ENCODE measurements around the gene RBM23.
A peak's percentile ranks its signal among the peaks of the same experiment; 100 is the strongest.

RBM23 gene

GRCh38 chr14:22883173-22883976 is 35.6 kb downstream of the RBM23 start, which contains the start of gene REM2:
Gene REM2, plus strand, starts transcription at chr14:22883222. Its CDS starts 66 bp downstream, at chr14:22883288.
- H3K4me3 ChIP-seq (replicated peaks in 1 of 2; ENCODE audit: low read depth in 2 of 2, low read length in 2 of 2) = no peak within 1 kb of the TSS
- DNase-seq (ENCODE audit: low read depth in 2 of 2) = no peak
- no peak for TF ChIP-seq CTCF (IDR thresholded peaks at IDR 0.05; ENCODE audit: low read depth, low read length)

GRCh38 chr14:22882529-22883172 is 36.3 kb downstream of the RBM23 start:
- H3K4me3 ChIP-seq (replicated peaks in 1 of 2; ENCODE audit: low read depth in 2 of 2, low read length in 2 of 2) = no peak overlapping the region
- DNase-seq (ENCODE audit: low read depth in 2 of 2) = peak; percentile 39 to 40
- no peak for TF ChIP-seq CTCF (IDR thresholded peaks at IDR 0.05; ENCODE audit: low read depth, low read length)

- no peak for DNase-seq (ENCODE audit: low read depth in 2 of 2)
- TF ChIP-seq CTCF (IDR thresholded peaks at IDR 0.05; ENCODE audit: low read depth, low read length) = no peak
- H3K4me3 ChIP-seq (replicated peaks in 1 of 2; ENCODE audit: low read depth in 2 of 2, low read length in 2 of 2) = no peak overlapping the region
Observed at GRCh38 chr14:22882064-22882463, 36.9 kb downstream of the RBM23 start.

GRCh38 chr14:22878271-22879246 is 40.4 kb downstream of the RBM23 start:
- no peak for TF ChIP-seq CTCF (IDR thresholded peaks at IDR 0.05; ENCODE audit: low read depth, low read length)
- DNase-seq (ENCODE audit: low read depth in 2 of 2) = no peak

GRCh38 chr14:22877000-22877501 is 41.9 kb downstream of the RBM23 start:
- H3K4me3 ChIP-seq (replicated peaks in 1 of 2; ENCODE audit: low read depth in 2 of 2, low read length in 2 of 2) = no peak overlapping the region
- TF ChIP-seq CTCF (IDR thresholded peaks at IDR 0.05; ENCODE audit: low read depth, low read length) = no peak
- no peak for DNase-seq (ENCODE audit: low read depth in 2 of 2)

More at GRCh38 chr14:22878271-22879246, 40.4 kb downstream of the RBM23 start:
- no peak overlapping the region for H3K4me3 ChIP-seq (replicated peaks in 1 of 2; ENCODE audit: low read depth in 2 of 2, low read length in 2 of 2)

GRCh38 chr14:22875748-22876319 is 43.1 kb downstream of the RBM23 start:
- DNase-seq (ENCODE audit: low read depth in 2 of 2) = no peak
- no peak for TF ChIP-seq CTCF (IDR thresholded peaks at IDR 0.05; ENCODE audit: low read depth, low read length)
- no peak overlapping the region for H3K4me3 ChIP-seq (replicated peaks in 1 of 2; ENCODE audit: low read depth in 2 of 2, low read length in 2 of 2)

Data from cardiac fibroblast (primary cell).